OCI-LY1 (cell line): ENCODE data around the gene KREMEN2.

Experiments used
- EZH2 ChIP-seq: fragments of 200-600 bp; sonication (generic), shearing (Covaris generic); IDR thresholded peaks from 2 replicates; pipeline ENCODE4 v1.8.0; 2017; ENCODE audit warnings: borderline replicate concordance, mixed run types, mild to moderate bottlenecking, antibody characterized with exemption, low read length, moderate library complexity, mixed read lengths
- TF ChIP-seq, protein P1 (sequence below): fragments of 200-600 bp; sonication (generic), shearing (Covaris generic); IDR thresholded peaks from 2 replicates; pipeline ENCODE4 v1.5.1; 2017; ENCODE audit warnings: mild to moderate bottlenecking, antibody characterized with exemption, low read length, moderate library complexity, mixed read lengths

DNA sequence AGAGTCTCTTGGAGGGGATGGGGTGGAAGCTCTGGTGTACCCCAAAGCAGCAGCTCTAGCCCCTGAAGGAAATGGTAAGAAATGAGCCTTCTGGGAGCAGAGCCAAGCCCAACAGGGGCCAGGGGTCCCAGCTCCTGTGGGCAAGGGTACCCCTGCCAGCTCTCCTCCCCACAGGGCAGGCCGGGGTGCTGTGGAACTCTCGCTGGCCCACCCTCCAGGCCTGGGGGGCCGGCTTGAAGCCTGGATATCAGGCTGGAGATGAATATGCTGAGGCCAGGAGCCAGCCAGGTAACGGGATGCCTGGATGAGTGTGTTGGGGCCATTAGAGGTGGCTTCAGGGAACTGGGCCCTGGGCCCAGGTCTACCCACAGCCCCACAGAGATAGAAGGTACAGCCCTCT is 36.5 kb downstream of the KREMEN2 start:
- TF ChIP-seq, protein P1, sequence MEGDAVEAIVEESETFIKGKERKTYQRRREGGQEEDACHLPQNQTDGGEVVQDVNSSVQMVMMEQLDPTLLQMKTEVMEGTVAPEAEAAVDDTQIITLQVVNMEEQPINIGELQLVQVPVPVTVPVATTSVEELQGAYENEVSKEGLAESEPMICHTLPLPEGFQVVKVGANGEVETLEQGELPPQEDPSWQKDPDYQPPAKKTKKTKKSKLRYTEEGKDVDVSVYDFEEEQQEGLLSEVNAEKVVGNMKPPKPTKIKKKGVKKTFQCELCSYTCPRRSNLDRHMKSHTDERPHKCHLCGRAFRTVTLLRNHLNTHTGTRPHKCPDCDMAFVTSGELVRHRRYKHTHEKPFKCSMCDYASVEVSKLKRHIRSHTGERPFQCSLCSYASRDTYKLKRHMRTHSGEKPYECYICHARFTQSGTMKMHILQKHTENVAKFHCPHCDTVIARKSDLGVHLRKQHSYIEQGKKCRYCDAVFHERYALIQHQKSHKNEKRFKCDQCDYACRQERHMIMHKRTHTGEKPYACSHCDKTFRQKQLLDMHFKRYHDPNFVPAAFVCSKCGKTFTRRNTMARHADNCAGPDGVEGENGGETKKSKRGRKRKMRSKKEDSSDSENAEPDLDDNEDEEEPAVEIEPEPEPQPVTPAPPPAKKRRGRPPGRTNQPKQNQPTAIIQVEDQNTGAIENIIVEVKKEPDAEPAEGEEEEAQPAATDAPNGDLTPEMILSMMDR = no peak
- TF ChIP-seq EZH2 = no peak
